ENCODE results near the gene CFAP100. TPM values are rescaled to one million over a fixed set of nuclear protein-coding genes. Genes with fewer than 3 reads are reported as not detected.

Gene CFAP100
- total RNA-seq, 2 donors from 2014 or later = not detected

DNA sequence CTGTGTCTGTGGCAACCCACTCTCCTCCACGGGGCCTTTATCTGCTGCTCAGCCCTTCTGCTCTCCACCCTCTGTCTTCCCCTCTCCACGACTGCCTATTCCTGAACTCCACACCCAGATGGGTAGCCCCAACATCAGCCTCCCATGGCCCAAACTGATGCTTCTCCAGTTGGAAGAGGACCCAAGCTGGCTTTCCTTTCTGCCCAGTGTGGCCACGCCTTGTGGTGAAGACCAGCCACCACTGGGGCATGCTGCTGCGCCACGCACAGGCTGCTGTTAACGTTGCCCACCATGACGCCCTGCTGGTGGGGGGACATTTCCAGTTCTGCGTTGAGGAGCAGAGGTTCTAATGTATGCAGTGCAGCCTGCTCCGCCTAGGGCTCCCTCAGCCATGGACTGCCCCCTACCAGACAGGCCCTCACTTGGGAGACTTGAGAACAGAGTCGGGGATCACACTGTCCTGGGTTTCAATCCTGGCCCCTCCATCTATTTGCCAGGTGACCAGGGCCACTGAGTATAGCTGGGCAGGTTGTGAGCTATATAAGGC lies 26.9 kb downstream of the CFAP100 start:
- no peak for TF ChIP-seq CTCF (IDR thresholded peaks at IDR 0.05)
- H3K9me3 ChIP-seq = peaks cover 0 to 13% of the 10 kb centered on the region in 2 donors
- no peak for DNase-seq (ENCODE audit: low spot score)
- no peaks in the 10 kb centered on the region for H3K4me1 ChIP-seq
- no peaks in the 10 kb centered on the region for H3K27me3 ChIP-seq
- no peak overlapping the region for H3K27ac ChIP-seq
- no peaks in the 10 kb centered on the region for H3K36me3 ChIP-seq
- no peak overlapping the region for H3K4me3 ChIP-seq

GRCh38 chr3:126422121-126422520 lies 27.4 kb downstream of the CFAP100 start:
- Histone ChIP-seq H3K9me3 (peaks cover 0 to 13% of the 10 kb centered on the region in 2 donors), H3K4me3 (no peak overlapping the region), H3K27ac (no peak overlapping the region), H3K36me3 (no peaks in the 10 kb centered on the region), H3K4me1 (no peaks in the 10 kb centered on the region), H3K27me3 (no peaks in the 10 kb centered on the region)
- TF ChIP-seq CTCF (IDR thresholded peaks at IDR 0.05) = no peak
- no peak for DNase-seq (ENCODE audit: low spot score)

DNA sequence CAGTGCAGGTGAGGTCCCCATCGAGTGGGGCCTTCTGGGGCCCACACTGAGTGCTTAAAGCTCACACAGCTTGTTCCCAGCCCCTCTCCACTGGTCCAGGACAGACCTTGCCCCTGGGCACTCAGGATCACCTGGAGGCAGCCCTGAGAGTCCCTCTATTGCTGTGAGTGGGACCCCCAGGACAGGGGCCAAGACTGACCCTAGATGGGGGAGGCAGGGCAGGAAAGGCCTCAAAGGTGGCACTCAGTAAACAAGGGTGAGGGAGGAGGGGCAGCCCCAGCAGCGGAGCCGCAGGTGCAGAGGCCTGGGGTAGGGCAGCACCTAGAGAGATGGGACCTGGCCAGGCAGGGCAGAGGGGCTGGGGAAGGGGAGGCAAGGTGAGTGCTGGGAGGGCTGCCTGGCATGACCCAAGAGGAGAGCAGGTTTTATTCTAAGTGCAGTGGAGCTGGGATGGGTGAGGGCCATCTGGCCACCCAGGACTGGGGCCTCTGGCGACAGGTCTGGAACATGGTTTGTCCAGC lies 27.9 kb downstream of the CFAP100 start:
- H3K27ac ChIP-seq = no peak overlapping the region
- H3K4me1 ChIP-seq = no peaks in the 10 kb centered on the region
- H3K27me3 ChIP-seq = no peaks in the 10 kb centered on the region
- DNase-seq (ENCODE audit: low spot score) = no peak
- no peak for TF ChIP-seq CTCF (IDR thresholded peaks at IDR 0.05)
- peaks cover 0 to 13% of the 10 kb centered on the region in 2 donors for H3K9me3 ChIP-seq
- H3K36me3 ChIP-seq = no peaks in the 10 kb centered on the region
- no peak overlapping the region for H3K4me3 ChIP-seq

GRCh38 chr3:126423191-126424038 lies 28.7 kb downstream of the CFAP100 start:
- Histone ChIP-seq H3K9me3 (peaks cover 0 to 13% of the 10 kb centered on the region in 2 donors), H3K36me3 (no peaks in the 10 kb centered on the region), H3K27me3 (no peaks in the 10 kb centered on the region), H3K4me1 (no peaks in the 10 kb centered on the region), H3K27ac (no peak overlapping the region), H3K4me3 (no peak overlapping the region)
- TF ChIP-seq CTCF (IDR thresholded peaks at IDR 0.05) = no peak
- no peak for DNase-seq (ENCODE audit: low spot score)

- Histone ChIP-seq H3K4me3 (no peak overlapping the region), H3K4me1 (no peaks in the 10 kb centered on the region), H3K9me3 (peaks cover 0 to 13% of the 10 kb centered on the region in 2 donors), H3K36me3 (no peaks in the 10 kb centered on the region), H3K27ac (no peak overlapping the region), H3K27me3 (no peaks in the 10 kb centered on the region)
- DNase-seq (ENCODE audit: low spot score) = no peak
- no peak for TF ChIP-seq CTCF (IDR thresholded peaks at IDR 0.05)
Measured at GRCh38 chr3:126424039-126424717, 29.5 kb downstream of the CFAP100 start.
